Inflammatory macrophage (primary cell): ENCODE results near the gene KATNAL1.

Source experiments
- DNase-seq, 2 donors: peaks; one replicate each; pipeline ENCODE4 v3.0.0-alpha.2; 2020 to 2022

KATNAL1 gene

GRCh38 chr13:30158774-30159445 lies 148.4 kb downstream of the KATNAL1 start:
- DNase-seq, result no peak

- no peak for DNase-seq
Measured at GRCh38 chr13:30157616-30157993, 149.7 kb downstream of the KATNAL1 start.

- no peak for DNase-seq
Measured at GRCh38 chr13:30156826-30157615, 150.3 kb downstream of the KATNAL1 start.

- no peak for DNase-seq
Measured at GRCh38 chr13:30156270-30156669, 151.1 kb downstream of the KATNAL1 start.

GRCh38 chr13:30154931-30155330 lies 152.4 kb downstream of the KATNAL1 start:
- DNase-seq, result no peak

GRCh38 chr13:30154531-30154930 lies 152.8 kb downstream of the KATNAL1 start:
- DNase-seq, result no peak

GRCh38 chr13:30153545-30154426 lies 153.6 kb downstream of the KATNAL1 start:
- DNase-seq, result no peak
